Breast epithelium (tissue), 3 donors: ENCODE results near the gene C12orf42.

Experiments
- POLR2A ChIP-seq: fragments of 450-650 bp; IDR thresholded peaks from one replicate; pipeline ENCODE4 v1.6.1; 2016; ENCODE audit warnings: antibody characterized with exemption, mild to moderate bottlenecking, moderate library complexity
- POLR2AphosphoS5 ChIP-seq, 3 donors: sonication (generic); formaldehyde crosslinking; IDR thresholded peaks; one replicate each; pipeline ENCODE4 v1.6.1; 2017; ENCODE audit warnings: antibody characterized with exemption in 3 of 3
- TF ChIP-seq, protein P1 (sequence below), 3 donors: fragments of 450-650 bp; IDR thresholded peaks; one replicate each; pipeline ENCODE4 v1.5.1; 2016 to 2017; ENCODE audit warnings: antibody characterized with exemption in 3 of 3, mild to moderate bottlenecking in 3 of 3, moderate library complexity in 3 of 3

DNA sequence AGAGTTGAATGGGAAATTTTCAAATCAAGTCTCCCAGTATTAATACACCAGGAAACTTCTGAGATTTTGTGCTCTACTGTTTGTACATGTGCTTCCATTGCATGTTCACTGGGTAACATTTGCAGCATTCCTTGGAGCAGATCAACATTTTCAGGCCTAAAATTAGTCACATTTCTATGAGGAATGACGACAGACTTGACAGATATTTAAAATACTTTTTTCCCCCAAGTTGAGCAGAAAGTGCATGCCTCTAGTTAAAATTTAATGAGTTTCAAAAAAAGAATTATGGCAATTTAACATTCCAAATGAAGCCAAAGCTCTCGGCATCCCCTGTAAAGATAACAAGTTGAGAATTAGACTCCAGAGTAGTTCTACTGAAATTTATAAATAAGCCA, 72.3 kb downstream of the C12orf42 start:
- TF ChIP-seq, protein P1, sequence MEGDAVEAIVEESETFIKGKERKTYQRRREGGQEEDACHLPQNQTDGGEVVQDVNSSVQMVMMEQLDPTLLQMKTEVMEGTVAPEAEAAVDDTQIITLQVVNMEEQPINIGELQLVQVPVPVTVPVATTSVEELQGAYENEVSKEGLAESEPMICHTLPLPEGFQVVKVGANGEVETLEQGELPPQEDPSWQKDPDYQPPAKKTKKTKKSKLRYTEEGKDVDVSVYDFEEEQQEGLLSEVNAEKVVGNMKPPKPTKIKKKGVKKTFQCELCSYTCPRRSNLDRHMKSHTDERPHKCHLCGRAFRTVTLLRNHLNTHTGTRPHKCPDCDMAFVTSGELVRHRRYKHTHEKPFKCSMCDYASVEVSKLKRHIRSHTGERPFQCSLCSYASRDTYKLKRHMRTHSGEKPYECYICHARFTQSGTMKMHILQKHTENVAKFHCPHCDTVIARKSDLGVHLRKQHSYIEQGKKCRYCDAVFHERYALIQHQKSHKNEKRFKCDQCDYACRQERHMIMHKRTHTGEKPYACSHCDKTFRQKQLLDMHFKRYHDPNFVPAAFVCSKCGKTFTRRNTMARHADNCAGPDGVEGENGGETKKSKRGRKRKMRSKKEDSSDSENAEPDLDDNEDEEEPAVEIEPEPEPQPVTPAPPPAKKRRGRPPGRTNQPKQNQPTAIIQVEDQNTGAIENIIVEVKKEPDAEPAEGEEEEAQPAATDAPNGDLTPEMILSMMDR (IDR thresholded peaks at IDR 0.05) = no peak
- TF ChIP-seq POLR2A (no peak), POLR2AphosphoS5 (IDR thresholded peaks at IDR 0.05) (no peak)
